ENCODE results near the gene EFCC1.

- TF ChIP-seq EZH2phosphoT487 (IDR thresholded peaks at IDR 0.05; ENCODE audit: borderline replicate concordance, low read depth, low read length) = no peak
- TF ChIP-seq, protein P1, sequence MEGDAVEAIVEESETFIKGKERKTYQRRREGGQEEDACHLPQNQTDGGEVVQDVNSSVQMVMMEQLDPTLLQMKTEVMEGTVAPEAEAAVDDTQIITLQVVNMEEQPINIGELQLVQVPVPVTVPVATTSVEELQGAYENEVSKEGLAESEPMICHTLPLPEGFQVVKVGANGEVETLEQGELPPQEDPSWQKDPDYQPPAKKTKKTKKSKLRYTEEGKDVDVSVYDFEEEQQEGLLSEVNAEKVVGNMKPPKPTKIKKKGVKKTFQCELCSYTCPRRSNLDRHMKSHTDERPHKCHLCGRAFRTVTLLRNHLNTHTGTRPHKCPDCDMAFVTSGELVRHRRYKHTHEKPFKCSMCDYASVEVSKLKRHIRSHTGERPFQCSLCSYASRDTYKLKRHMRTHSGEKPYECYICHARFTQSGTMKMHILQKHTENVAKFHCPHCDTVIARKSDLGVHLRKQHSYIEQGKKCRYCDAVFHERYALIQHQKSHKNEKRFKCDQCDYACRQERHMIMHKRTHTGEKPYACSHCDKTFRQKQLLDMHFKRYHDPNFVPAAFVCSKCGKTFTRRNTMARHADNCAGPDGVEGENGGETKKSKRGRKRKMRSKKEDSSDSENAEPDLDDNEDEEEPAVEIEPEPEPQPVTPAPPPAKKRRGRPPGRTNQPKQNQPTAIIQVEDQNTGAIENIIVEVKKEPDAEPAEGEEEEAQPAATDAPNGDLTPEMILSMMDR (conservative IDR thresholded peaks at IDR 0.05; ENCODE audit: low read length) = no peak
Measured at GRCh38 chr3:128967748-128968355, 33.3 kb upstream of the EFCC1 start.

Data from OCI-LY7 (cell line).